T-helper 1 cell treated with Interleukin-12 subunit alpha and Interleukin-12 subunit beta and Interleukin-4 antibody, amounts not matched to agents 30 ng/mL and 1 ng/mL, for 36 hours (primary cell): ENCODE measurements around the gene DNAAF5. TPM values are rescaled to one million over a fixed set of nuclear protein-coding genes. Genes with fewer than 3 reads are reported as not detected.

Experiments
- intact Hi-C: fragments of 100-400 bp; cut with micrococcal nuclease; formaldehyde crosslinking; loops from one replicate; pipeline ENCODE4 v1.15.1; 2024
- total RNA-seq: library from RNA; stranded (reverse); gene quantifications from 2 replicates; pipeline ENCODE4 v1.2.3, GENCODE V29; 2022

Gene DNAAF5
- total RNA-seq, 1 donor from 2014 or later: 22.5 TPM

DNA sequence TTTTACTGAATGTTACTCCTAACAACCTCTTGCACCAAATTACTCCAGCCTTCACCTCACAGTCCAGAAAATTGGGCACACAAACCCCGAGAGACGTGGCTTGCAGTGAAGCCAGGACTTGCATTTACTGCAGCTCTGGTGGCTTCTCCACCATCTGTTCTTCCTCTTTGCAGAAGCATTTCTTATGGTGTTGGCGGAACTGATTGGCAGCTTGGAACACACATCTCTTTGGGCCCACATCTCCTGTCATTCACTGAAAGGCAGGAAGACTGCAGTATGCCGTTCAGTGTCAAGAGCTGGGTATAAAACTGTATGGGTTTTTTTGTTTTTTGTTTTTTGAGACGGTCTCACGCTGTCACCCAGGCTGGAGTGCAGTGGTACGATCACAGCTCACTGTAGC lies 38.9 kb downstream of the DNAAF5 start:
- intact Hi-C loops: no loop called here

DNA sequence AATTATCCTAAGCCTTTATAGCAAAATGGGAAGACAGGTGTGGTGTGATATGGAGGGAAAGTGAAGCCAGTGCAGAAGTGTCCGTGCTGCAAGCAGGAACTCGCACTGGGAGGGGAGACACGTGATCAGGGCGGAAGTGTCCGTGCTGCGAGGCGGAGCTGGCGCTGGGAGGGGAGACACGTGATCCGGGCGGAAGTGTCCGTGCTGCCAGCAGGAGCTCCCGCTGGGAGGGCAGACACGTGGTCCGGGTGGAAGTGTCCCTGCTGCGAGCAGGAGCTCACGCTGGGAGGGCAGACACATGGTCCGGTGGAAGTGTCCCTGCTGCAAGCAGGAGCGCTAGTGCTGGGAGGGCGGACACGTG lies 41.1 kb downstream of the DNAAF5 start:
- intact Hi-C loops: no loop called here

DNA sequence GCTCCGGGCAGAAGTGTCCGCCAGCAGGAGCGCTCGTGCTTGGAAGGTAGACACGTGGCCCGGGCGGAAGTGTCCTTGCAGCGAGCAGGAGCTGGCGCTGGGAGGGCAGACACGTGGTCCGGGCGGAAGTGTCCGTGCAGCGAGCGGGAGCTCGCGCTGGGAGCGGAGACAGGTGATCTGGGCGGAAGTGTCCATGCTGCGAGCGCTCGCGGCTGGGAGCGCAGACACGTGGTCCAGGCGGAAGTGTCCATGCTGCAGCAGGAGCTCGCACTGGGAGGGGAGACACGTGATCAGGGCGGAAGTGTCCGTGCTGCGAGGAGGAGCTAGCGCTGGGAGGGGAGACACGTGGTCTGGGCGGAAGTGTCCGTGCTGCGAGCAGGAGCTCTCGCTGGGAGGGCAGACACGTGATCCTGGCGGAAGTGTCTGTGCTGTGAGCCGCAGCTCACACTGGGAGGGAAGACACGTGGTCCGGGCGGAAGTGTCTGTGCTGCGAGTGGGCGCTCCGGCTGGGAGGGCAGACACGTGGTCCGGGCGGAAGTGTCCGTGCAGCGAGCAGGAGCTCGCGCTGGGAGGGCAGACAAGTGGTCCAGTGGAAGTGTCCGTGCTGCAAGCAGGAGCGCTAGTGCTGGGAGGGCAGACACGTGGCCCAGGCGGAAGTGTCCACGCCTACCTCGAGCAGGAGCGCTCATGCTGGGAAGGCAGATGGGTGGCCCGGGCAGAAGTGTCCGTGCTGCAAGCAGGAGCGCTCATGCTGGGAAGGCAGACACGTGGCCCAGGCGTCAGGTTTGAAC lies 41.6 kb downstream of the DNAAF5 start:
- intact Hi-C loops: no loop called here

DNA sequence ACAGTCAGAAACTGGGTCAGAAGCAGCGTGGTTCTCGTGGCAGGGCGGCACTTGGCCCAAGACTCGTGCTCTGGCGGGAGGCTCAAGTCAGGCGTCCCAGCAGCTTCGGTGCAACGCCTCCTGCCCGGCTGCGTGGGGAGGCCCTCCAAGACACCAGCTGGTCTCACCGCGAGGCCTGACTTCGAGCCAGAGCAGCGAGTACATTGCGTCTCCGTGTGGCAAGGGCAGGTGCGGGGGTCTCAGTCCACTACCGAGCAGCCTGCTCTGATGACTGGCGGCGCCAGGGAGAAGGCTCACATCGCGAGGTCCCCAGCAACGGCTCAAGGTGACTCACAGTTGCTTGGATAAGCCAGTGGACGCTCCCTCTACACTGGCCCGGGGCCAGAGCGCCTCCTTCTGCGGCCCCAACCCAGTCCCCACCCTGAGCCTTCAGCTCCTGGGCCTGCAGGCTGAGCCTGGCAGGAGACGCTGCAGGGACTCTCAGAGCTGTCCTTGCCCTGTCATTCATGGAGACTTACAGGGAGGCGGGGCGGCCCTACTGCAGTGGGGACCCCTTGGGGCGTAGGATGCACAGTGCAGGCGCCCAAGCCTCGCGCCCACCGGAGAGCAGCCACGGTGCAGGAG lies 42.5 kb downstream of the DNAAF5 start:
- intact Hi-C loops: no loop called here

DNA sequence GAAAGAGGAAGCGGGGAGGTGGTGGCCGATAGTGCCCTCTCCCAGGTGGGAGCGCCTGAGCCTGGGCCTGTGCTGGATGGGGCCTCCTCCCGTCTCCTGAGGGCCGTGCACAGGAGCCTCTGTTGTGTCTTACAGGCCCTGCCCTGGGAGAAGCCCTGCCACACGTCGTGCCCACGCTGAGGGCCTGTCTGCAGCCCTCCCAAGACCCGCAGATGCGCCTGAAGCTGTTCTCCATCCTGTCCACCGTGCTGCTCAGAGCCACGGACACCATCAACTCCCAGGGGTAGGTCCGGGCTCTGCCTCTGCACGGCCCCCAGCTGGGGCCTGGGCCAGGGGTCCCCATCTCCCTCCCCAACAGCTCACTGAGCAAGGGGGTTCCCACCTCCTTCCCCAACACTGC lies 43.8 kb downstream of the DNAAF5 start:
- intact Hi-C loops: loop anchor here (10.0 kb wide), 1 partner anchor 246 kb away; no protein-coding TSS in a partner anchor

DNA sequence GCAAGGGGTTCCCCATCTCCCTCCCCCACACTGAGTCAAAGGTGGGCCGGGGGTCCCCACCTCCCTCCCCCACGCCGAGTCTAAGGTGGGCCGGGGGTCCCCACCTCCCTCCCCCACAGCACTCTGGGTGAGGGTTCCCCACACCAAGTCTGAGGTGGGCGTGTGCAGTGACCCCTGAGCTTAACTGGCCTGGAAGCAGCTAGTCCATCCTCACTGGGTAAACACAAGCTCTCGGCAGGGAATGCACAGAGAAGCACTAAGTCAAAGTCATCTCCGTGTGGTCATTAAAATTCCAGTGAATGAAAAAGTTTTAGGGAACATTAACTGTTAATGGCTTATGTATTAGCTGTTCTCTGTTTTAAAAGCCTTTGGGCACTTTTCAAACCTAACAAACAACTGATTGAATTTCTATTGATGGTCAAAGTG lies 44.3 kb downstream of the DNAAF5 start:
- intact Hi-C loops: loop anchor here (10.0 kb wide), 1 partner anchor 246 kb away; no protein-coding TSS in a partner anchor

DNA sequence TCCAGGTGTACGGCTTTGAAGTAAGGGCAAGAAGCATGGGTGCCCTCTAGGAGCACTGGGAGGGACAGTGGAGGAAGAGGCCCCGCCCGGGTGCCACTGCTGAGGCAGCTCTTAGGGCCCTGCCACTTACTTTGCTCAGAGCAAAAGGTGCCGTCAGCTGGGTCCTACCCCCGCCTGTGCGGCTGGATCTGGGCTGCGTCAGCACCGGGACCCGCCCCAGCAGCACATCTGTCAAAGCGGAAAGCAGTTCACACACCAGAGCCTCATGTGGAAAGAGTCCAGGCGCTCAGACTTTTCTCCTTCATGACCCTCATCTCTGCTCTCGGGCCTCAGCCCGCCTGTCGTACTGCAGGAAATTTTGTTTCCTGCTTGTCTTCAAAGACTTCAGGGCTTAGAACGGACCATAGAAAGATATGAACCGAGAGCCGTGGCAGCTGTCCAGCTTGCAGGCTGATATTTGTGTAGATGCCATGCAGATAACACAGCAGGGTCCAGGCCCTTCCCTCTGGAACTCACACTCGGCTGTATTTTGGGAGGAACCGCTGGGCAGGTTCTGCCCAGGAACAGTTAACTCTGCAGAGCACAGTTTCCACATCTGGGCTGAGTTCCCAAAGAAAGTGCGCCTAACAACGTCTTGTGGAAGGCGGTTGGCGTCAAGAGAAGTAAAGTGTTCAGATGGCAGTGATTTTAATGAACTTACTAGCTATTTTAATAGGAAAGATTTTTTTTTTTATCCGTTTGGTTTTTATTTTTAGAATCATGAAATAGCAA lies 44.9 kb downstream of the DNAAF5 start:
- intact Hi-C loops: loop anchor here (10.0 kb wide), 1 partner anchor 247 kb away; no protein-coding TSS in a partner anchor

DNA sequence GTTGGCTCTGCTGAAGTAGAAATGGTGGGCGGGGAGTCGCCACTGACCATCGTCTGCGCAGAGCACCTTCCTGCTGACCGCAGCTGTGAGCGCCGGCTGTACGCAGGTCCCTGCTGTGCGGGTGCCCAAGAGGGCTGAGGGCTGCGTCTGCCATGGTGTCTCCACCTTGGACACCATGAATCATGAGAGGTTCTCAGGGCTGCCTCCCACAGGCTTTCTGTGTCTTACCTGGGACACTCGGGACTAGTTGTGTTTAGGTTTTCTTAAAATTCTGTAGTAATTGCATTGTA lies 45.5 kb downstream of the DNAAF5 start:
- intact Hi-C loops: loop anchor here (10.0 kb wide), 1 partner anchor 247 kb away; no protein-coding TSS in a partner anchor

DNA sequence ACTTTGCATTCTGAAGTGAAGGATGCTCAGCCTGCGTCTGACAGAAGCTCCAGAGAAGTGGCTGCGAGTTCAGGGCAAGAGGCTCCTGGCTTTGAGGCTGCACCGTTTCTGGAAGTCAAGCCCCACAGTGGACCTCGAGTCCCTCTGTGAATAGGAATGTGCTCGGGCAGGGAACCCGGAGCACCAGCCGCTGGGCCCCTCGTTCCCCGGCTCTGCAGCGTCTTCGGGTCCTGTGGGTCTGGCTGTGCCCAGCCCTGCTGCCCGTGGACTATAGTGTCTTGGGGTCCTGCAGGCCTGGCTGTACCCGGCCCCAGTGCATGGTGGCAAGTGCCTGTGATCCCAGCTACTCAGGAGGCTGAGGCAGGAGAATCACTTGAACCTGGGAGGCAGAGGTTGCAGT lies 45.9 kb downstream of the DNAAF5 start:
- intact Hi-C loops: loop anchor here (10.0 kb wide), 1 partner anchor 248 kb away; no protein-coding TSS in a partner anchor

DNA sequence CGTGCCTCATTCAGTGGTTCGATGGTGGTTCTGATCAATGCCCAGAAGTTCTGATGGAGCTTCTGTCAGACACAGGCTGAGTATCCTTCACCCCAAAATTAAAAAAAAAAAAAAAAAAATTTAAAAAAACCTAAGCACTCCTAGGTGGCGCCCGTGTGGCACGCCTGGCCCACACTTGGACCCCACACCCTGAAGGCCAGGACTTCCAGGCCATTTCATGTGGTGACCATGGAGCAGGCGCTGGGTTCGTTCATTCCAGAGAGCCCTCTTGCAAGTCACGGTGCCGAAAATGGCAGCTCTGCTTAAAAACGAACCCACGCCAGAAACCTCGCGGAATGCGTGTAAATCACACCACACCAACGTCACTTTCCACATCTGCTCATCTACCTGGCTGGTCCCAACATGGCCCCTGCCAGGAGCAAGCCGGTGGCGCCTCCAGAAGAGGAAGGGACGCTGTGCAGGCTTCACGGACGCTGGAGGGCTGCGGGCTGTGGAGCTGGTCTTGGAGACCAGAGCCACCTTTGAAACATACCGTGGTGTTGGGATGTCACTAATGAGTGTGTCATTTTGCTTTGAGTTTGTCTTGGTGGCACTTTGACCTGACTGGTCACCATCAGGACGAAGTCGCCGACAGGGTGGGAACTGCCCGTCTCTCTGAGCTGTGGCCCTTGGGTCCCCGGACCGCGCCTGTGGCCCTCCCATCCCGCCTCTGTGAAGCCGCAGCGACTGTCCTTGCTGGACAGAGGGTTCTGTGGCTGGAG lies 46.5 kb downstream of the DNAAF5 start:
- intact Hi-C loops: loop anchor here (10.0 kb wide), 1 partner anchor 248 kb away; no protein-coding TSS in a partner anchor

DNA sequence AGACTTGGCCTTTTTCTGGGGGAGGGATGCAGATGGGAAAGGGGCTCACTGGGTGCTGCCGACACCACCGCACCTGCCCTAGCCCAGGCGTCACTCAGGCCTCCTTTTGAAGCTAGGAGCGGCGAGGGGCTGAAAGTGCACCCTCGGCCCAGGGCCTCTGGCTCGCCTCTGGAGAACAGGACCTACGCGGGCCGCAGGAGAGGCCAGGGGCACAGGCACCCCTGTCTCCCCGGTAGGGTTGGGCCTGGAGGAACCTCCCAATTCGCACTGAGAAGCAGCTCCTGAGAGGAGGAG lies 47.1 kb downstream of the DNAAF5 start:
- intact Hi-C loops: loop anchor here (10.0 kb wide), 1 partner anchor 249 kb away; no protein-coding TSS in a partner anchor

DNA sequence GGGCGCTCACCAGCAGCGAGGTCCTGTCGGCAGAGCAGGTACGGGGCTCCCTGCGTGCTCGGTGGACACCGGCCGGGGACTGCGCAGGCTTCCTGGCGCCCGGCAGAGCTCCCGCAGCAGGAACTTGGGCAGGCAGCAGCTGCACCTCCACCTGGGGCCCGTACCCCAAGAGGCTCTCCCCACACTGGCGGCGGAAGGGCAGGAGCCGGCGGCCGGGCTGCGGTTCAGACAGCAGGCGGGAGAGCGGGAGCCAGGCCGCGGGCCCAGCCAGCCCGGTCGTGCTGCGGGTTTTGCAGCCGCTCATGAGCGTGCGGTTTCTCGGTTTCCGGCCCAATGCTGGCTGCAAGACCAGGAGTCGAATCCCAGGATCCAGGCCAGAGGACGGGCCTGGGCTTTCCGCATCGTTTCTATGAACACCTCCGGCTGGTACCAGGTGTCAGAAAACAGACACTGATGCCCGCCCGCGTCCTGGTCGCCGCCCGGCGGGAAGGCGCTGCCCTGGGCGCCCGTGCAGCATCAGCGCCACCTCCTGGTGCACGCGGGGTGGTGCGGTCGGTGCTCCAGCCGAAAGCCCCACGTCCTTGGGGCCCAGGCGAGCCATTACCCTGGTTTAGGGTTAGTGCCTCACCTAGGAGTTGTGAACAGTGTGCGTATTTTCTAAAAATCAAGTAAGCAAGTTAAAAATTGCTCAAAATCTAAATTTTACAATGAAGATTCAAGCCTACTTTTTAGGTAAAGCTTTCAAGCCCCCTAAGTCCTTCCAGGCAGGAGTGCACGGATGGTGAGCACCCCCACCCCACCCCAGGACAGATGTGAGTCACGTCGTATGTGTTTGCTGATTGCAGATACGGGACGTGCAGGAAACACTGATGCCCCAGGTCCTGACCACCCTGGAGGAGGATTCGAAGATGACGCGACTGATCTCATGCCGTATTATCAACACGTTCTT lies 47.9 kb downstream of the DNAAF5 start:
- intact Hi-C loops: loop anchor here (1.0 to 10.0 kb wide), 3 partner anchors 250 to 452 kb away; no protein-coding TSS in a partner anchor

DNA sequence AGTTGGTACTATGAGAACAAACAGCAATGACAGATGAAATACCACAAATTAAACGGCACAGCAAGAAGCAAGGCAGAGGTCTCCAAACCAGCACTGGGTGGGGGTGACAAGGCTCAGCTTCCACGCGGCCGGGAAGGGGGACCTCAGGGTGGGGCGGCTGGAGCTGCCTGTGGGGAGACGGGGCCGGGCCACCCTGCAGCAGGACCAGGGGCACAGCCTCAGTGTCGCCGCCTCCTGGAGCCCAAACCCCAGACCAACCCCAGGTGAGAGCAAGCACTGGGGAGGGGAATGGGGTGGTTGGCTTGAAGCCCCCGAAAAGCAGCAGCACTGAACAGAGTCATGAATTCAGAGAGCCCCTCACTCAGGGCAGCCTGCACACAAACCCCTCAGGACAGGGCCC lies 49.9 kb downstream of the DNAAF5 start:
- intact Hi-C loops: loop anchor here (10.0 kb wide), 1 partner anchor 252 kb away; no protein-coding TSS in a partner anchor

DNA sequence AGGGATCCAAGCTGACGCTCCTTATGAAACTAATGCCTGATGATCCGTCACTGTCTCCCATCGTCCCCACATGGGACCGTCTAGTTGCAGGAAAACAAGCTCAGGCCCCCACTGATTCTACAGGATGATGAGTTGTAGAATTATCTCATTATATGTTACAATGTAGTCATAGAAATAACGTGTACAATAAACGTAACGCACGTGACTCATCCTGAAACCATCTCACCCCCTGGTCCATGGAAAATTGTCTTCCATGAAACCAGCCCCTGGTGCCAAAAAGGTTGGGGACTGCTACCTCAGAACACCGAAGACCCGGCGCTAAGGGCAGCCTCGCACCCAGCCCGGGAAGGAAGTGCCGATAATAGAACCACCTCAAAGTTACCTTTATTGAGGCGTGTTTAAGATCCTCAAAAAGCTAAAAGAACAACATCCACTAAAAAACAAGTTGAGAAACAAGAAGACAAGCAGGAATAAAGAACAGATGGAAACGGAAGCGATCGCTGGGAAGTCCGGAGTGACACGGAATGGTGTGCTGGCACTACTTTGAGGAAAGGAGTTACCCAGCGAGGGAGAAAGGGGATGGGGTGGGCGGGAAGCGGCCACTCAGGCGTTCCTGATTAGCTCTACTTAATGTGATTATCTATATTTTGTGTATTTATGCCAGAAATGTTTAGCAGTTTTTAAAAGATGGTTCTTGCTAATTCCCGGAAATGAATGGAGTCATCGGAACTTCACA lies 50.7 kb downstream of the DNAAF5 start:
- intact Hi-C loops: loop anchor here (10.0 kb wide), 1 partner anchor 252 kb away; no protein-coding TSS in a partner anchor

DNA sequence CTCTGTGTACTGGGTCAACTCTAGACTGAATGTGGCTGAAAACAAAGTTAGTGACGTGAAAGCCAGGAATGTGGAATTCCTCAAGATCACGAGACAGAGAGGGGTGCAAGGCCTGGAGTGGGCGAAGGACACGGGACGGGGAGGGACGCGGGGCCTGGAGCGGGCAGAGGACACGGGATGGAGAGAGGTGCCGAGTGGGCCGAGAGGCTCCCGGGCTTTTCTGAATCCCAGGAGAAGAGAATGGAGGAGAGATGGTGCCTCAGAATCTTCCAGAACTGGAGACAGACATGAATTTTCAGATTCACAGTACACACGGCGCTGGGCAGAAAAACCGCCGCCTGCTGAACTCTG lies 51.2 kb downstream of the DNAAF5 start:
- intact Hi-C loops: loop anchor here (10.0 kb wide), 1 partner anchor 253 kb away; no protein-coding TSS in a partner anchor

DNA sequence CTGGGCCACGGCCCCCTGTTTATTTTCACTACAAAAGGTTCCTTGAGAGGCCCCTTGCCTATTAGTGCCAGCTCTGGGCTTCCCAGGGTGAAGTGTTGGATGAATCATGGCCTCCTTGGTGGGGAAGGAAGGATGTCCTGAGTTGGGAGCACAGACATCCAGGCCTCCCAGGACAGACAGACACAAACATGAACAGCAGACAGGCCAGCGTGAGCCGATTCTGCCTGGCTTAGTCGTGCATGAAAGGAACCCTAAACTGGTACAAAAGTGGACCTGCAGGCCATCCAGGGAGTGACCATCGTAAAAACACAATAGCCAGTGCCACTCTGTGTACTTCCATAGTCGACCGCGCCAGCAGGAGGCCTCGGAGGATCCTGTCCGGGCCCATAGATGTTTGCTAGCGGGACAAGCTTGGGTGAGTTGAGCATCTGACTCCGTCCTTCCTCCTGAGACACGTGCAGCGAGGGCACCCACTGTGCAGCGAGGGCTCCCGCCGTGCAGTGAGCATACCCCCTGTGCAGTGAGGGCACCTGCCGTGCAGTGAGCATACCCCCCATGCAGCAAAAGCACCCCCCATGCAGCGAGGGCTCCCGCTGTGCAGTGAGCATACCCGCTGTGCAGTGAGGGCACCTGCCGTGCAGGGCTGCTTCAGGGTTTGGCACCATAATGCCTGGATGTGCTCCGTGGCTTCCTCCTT lies 51.9 kb downstream of the DNAAF5 start:
- intact Hi-C loops: loop anchor here (10.0 kb wide), 1 partner anchor 254 kb away; no protein-coding TSS in a partner anchor

DNA sequence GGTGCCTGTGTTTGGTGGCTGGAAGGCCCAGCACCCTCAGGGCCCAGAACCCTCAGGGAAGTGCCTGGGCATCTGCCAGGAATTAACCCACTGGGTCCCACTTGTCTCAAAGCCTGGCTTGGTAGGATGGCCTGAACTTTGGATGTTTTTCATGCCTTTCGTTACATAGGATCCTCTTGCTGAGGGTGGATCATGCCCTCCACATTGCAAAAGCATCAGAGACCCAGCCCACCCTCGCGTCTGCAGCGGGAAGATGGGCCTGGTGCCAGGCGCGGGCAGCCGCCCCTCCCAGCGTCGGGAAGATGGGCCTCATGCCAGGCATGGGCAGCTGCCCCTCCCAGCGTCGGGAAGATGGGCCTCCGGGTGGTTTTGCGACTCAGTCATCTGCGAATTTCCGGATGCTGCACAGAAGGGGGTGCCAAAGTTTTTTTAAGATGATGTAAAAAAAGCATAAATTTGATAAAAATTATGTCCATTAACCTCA lies 52.5 kb downstream of the DNAAF5 start:
- intact Hi-C loops: loop anchor here (10.0 kb wide), 1 partner anchor 254 kb away; no protein-coding TSS in a partner anchor

DNA sequence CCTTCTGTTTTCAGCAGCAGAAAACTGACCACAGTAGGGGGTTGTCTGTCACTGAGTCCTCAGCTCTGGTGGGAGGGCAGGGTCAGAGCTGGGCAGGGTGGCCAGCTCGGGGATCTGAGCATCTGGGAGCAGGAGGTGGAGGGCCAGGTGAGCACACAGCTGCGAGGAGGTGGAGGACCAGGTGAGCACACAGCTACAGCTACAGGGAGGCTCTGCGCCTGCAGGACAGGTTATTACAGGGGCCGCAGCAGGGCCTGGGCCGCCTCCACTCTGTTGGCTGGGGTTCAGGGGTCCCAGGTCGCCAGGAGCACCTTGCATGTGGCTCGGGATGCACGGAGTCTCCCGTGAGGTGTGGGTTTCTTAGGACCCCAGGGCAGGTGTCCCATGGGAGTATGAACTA lies 53.0 kb downstream of the DNAAF5 start:
- intact Hi-C loops: loop anchor here (10.0 kb wide), 1 partner anchor 255 kb away; no protein-coding TSS in a partner anchor
